B cell (primary cell): ENCODE results near the gene ARFGAP3. TPM values are rescaled to one million over a fixed set of nuclear protein-coding genes. Genes with fewer than 3 reads are reported as not detected.

Experiments
- ATAC-seq: fragments of 200-7000 bp; cut with Tn5 transposase; one replicate; pipeline ENCODE4 v1.10.0; 2021; ENCODE audit warnings: low read depth, mild to moderate bottlenecking, moderate number of reproducible peaks, moderate library complexity
- CTCF ChIA-PET: fragments of 350-600 bp; sonication (Branson Sonifier 250); formaldehyde crosslinking; loops from one replicate; lab custom pipeline; 2021; ENCODE audit warnings: antibody characterized with exemption, inconsistent platforms; lab: Charles Lee
- POLR2A ChIA-PET: fragments of 350-600 bp; sonication (Branson Sonifier 250); formaldehyde crosslinking; loops from one replicate; lab custom pipeline; 2021; ENCODE audit warnings: antibody characterized with exemption; lab: Charles Lee
- DNase-seq: peaks from one replicate; pipeline ENCODE4 v3.0.0; 2013
- H2AFZ ChIP-seq: 2 replicates; pipeline ENCODE4 v1.6.1; 2012; ENCODE audit warnings: mild to moderate bottlenecking, low read depth, low read length; ENCODE audit not compliant: insufficient read depth, poor library complexity, severe bottlenecking
- H3K27ac ChIP-seq, 2 donors: 1 replicate in 1 of 2; 2 replicates in 1 of 2; pipeline ENCODE4 v1.5.1; 2012 to 2013; ENCODE audit warnings: low read length in 2 of 2, mild to moderate bottlenecking in 2 of 2, moderate library complexity in 1 of 2
- H3K27me3 ChIP-seq, 4 experiments: fragments of 200-600 bp in 1 of 4; sonication (generic) in 1 of 4; replicated peaks in 1 of 4; 1 replicate in 2 of 4; 2 replicates in 2 of 4; pipeline versions ENCODE4 v1.6.1 to v1.7.0; 2013 to 2016; ENCODE audit warnings: low read length in 3 of 4, mild to moderate bottlenecking in 2 of 4, mixed read lengths in 1 of 4, moderate library complexity in 1 of 4; ENCODE audit not compliant: insufficient read depth in 4 of 4, control insufficient read depth in 3 of 4; ENCODE audit errors: control extremely low read depth in 1 of 4
- H3K36me3 ChIP-seq, 2 experiments: replicated peaks in 1 of 2; 1 replicate in 1 of 2; 2 replicates in 1 of 2; pipeline versions ENCODE4 v1.6.1 to v1.7.1; 2013; ENCODE audit warnings: low read length in 1 of 2; ENCODE audit not compliant: insufficient read depth in 2 of 2, control insufficient read depth in 1 of 2; ENCODE audit errors: control extremely low read depth in 1 of 2, extremely low read depth in 1 of 2
- H3K4me1 ChIP-seq, 2 donors: fragments of 200-600 bp in 1 of 2; sonication (generic) in 1 of 2; 1 replicate in 1 of 2; 2 replicates in 1 of 2; pipeline versions ENCODE4 v1.5.1 to v1.6.1; 2013 to 2017; ENCODE audit warnings: low read length in 2 of 2; ENCODE audit not compliant: control insufficient read depth in 2 of 2, insufficient read depth in 2 of 2
- H3K4me2 ChIP-seq: replicated peaks from 2 replicates; pipeline ENCODE3; 2012; ENCODE audit warnings: mild to moderate bottlenecking, low read depth, low read length; ENCODE audit not compliant: poor library complexity, severe bottlenecking
- H3K4me3 ChIP-seq, 5 experiments: fragments of 200-600 bp in 1 of 5; sonication (generic) in 1 of 5; 1 replicate in 3 of 5; 2 replicates in 2 of 5; pipeline versions ENCODE4 v1.5.1 to v1.7.0; 2011 to 2016; ENCODE audit warnings: low read length in 4 of 5, mild to moderate bottlenecking in 4 of 5, low read depth in 2 of 5, control low read depth in 1 of 5, moderate library complexity in 1 of 5; ENCODE audit not compliant: insufficient read depth in 1 of 5; ENCODE audit errors: control extremely low read depth in 1 of 5, extremely low read depth in 1 of 5
- H3K79me2 ChIP-seq: fragments of 200-600 bp; sonication (generic); one replicate; pipeline ENCODE4 v1.6.0; 2016; ENCODE audit warnings: low read length; ENCODE audit not compliant: control insufficient read depth, insufficient read depth
- H3K9ac ChIP-seq: fragments of 200-600 bp; sonication (generic); 2 replicates; pipeline ENCODE4 v1.6.1; 2017; ENCODE audit warnings: mild to moderate bottlenecking, low read length, moderate library complexity
- H3K9me3 ChIP-seq, 3 donors: one replicate each; pipeline versions ENCODE4 v1.6.1 to v1.7.1; 2013; ENCODE audit warnings: low read length in 2 of 3; ENCODE audit not compliant: control insufficient read depth in 2 of 3, insufficient read depth in 1 of 3; ENCODE audit errors: control extremely low read depth in 1 of 3
- H4K20me1 ChIP-seq: 2 replicates; pipeline ENCODE4 v1.6.0; 2012; ENCODE audit warnings: mild to moderate bottlenecking, low read length; ENCODE audit not compliant: insufficient read depth, control insufficient read depth, poor library complexity, severe bottlenecking
- H3K27ac Mint-ChIP-seq: one replicate; pipeline ENCODE4 v1.8.0; 2021; ENCODE audit warnings: mixed read lengths
- H3K27me3 Mint-ChIP-seq: one replicate; pipeline ENCODE4 v1.8.0; 2021; ENCODE audit warnings: mixed read lengths
- H3K4me1 Mint-ChIP-seq: one replicate; pipeline ENCODE4 v1.8.0; 2021; ENCODE audit warnings: mixed read lengths
- H3K4me3 Mint-ChIP-seq: one replicate; pipeline ENCODE4 v1.8.0; 2021; ENCODE audit warnings: mixed read lengths
- H3K9me3 Mint-ChIP-seq: one replicate; pipeline ENCODE4 v1.8.0; 2022; ENCODE audit warnings: mixed read lengths; ENCODE audit not compliant: insufficient read depth
- CTCF ChIP-seq: fragments of 200-600 bp; IDR thresholded peaks from one replicate; pipeline ENCODE4 v1.8.0; 2022; ENCODE audit warnings: antibody characterized with exemption, mild to moderate bottlenecking
- EZH2 ChIP-seq: IDR thresholded peaks from 2 replicates; pipeline ENCODE4 v1.6.1; 2012; ENCODE audit warnings: borderline replicate concordance, low read depth, mild to moderate bottlenecking, moderate library complexity, low read length; ENCODE audit not compliant: insufficient read depth, poor library complexity, severe bottlenecking
- WGBS: methylation state at CpG from one replicate; pipeline ENCODE4 v1.1.5; 2013; ENCODE audit warnings: missing lambda C conversion rate; ENCODE audit not compliant: insufficient coverage; 5-methylcytosine and 5-hydroxymethylcytosine counted together
- intact Hi-C: fragments of 100-400 bp; cut with micrococcal nuclease; formaldehyde crosslinking; loops from one replicate; pipeline ENCODE4 v1.10.0; 2022
- polyA plus RNA-seq: library from polyadenylated mRNA; depleted of rRNA; stranded (reverse); fragments of >200 nt; gene quantifications from 2 replicates; pipeline ENCODE4 v1.2.3, GENCODE V29; 2012
- total RNA-seq, 2 donors: library from RNA; stranded (reverse); fragments of 120-200 nt in 1 of 2; gene quantifications; 1 replicate in 1 of 2; 2 replicates in 1 of 2; pipeline versions ENCODE4 v1.2.3 to v1.2.4, GENCODE V29; 2013 to 2022

Gene ARFGAP3
- total and polyA plus RNA-seq, 2 donors (not counting 1 experiment from before 2014, with no cell fraction given): 10.7 to 33.2 TPM

GRCh38 chr22:42857845-42858481, 890 bp upstream of the ARFGAP3 start:
- H3K79me2 ChIP-seq: peaks cover 35% of the 10 kb centered on the region
- H3K9me3 ChIP-seq: peaks cover 0 to 13% (median 0%) of the 10 kb centered on the region in 3 donors
- no peak for ATAC-seq
- no peaks in the 10 kb centered on the region for H3K27me3 ChIP-seq
- intact Hi-C loops: loop anchor here (1.0 to 5.0 kb wide), 5 partner anchors 9 to 243 kb away; partner anchors contain the start of gene PACSIN2
- H3K27ac Mint-ChIP-seq: peak overlapping the region; percentile 26
- WGBS: over 99% methylated on average over 13 of the region's 14 CpGs
- peaks cover 27 to 50% of the 10 kb centered on the region in 2 donors for H3K4me1 ChIP-seq
- peaks cover 31% of the 10 kb centered on the region for H3K4me1 Mint-ChIP-seq
- ChIA-PET POLR2A (no interaction called here), CTCF (interaction anchor here (0.5 to 2.1 kb wide), 3 partner anchors 9 to 109 kb away, joined by 4 to 23 read pairs (median 4); no protein-coding TSS in a partner anchor)
- peak overlapping the region; percentile 83 for H3K4me2 ChIP-seq
- peak overlapping the region; percentile 80 for H2AFZ ChIP-seq
- H3K9me3 Mint-ChIP-seq: no peaks in the 10 kb centered on the region
- peak; percentile 31 for DNase-seq
- peaks cover 0 to 3% of the 10 kb centered on the region in 2 experiments for H3K36me3 ChIP-seq
- H3K4me3 Mint-ChIP-seq: peak overlapping the region; percentile 84
- peak overlapping the region in 2 of 5 experiments; percentile 53 for H3K4me3 ChIP-seq
- H3K27ac ChIP-seq: peak overlapping the region in 1 of 2 donors; percentile 86
- no peak for TF ChIP-seq EZH2
- TF ChIP-seq CTCF: no peak
- peak overlapping the region; percentile 75 for H3K9ac ChIP-seq
- H4K20me1 ChIP-seq: peaks cover 5% of the 10 kb centered on the region
- no peaks in the 10 kb centered on the region for H3K27me3 Mint-ChIP-seq
